Uterus (tissue), 2 donors: ENCODE measurements around the gene ACTN2.

Experiments used
- CTCF ChIP-seq, 4 experiments: fragments of 200-600 bp in 2 of 4; fragments of 450-650 bp in 2 of 4; sonication (generic) in 2 of 4; IDR thresholded peaks; one replicate each; pipeline ENCODE4 v1.5.1; 2016 to 2019; ENCODE audit warnings: antibody characterized with exemption in 4 of 4, mild to moderate bottlenecking in 2 of 4, moderate library complexity in 1 of 4
- POLR2A ChIP-seq, 2 donors: fragments of 450-650 bp; IDR thresholded peaks; one replicate each; pipeline ENCODE4 v1.6.1; 2016; ENCODE audit warnings: antibody characterized with exemption in 2 of 2, mild to moderate bottlenecking in 1 of 2, moderate library complexity in 1 of 2

DNA sequence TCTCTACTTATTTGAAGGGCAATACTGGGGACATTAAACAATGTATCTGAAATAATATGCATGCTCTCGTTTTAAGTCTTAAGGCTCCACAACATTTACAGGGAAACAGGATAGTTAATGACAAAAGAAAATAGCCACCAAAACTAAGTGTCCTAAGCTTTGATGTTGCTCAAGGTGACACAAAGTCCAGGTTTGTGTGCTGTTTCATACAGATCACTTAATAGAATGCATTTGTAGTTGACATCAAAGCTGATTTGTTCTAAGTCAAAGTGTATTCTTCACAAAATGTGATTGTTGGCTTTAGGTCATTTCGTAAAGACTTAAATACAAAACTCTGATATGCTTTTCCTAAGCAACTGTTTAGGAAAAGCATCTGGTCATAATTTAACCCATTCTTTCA is 71.3 kb downstream of the ACTN2 start:
- TF ChIP-seq POLR2A (IDR thresholded peaks at IDR 0.05) = no peak
- TF ChIP-seq CTCF (IDR thresholded peaks at IDR 0.05) = no peak
